GM23338 (cell line): ENCODE data around the gene FAM47A.

Source experiments
- CTCF ChIP-seq, 2 experiments: fragments of 200-600 bp in 1 of 2; sonication (generic) in 1 of 2; conservative IDR thresholded peaks; 2 replicates each; pipeline versions ENCODE4 v1.5.1 to v1.6.1; 2016 to 2017; ENCODE audit warnings: antibody characterized with exemption in 2 of 2, low read depth in 2 of 2, mild to moderate bottlenecking in 2 of 2, moderate library complexity in 1 of 2
- EZH2phosphoT487 ChIP-seq: fragments of 200-600 bp; sonication (generic); IDR thresholded peaks from one replicate; pipeline ENCODE4 v1.8.1; 2018; ENCODE audit warnings: antibody characterized with exemption; ENCODE audit not compliant: unreplicated experiment
- POLR2AphosphoS5 ChIP-seq: IDR thresholded peaks from 2 replicates; pipeline ENCODE4 v1.6.1; 2016; ENCODE audit warnings: antibody characterized with exemption, low read depth

- TF ChIP-seq EZH2phosphoT487, result no peak
- no peak for TF ChIP-seq POLR2AphosphoS5
- TF ChIP-seq CTCF (conservative IDR thresholded peaks at IDR 0.05; ENCODE audit: low read depth in 2 of 2), result no peak
Observed at GRCh38 chrX:34112459-34112858, 19.7 kb downstream of the FAM47A start.
